Stimulated activated CD4-positive, alpha-beta T cell treated with anti-CD3 and anti-CD28 coated beads, Interleukin-12 subunit alpha, Interleukin-12 subunit beta, amount 100 ng/mL, for 48 hours (primary cell): ENCODE data around the gene SLCO4A1.

Source experiments
- DNase-seq, 3 donors: peaks; one replicate each; pipeline ENCODE4 v3.0.0-alpha.2; 2020; ENCODE audit warnings: low read depth in 2 of 3, low spot score in 1 of 3

Gene SLCO4A1

DNA sequence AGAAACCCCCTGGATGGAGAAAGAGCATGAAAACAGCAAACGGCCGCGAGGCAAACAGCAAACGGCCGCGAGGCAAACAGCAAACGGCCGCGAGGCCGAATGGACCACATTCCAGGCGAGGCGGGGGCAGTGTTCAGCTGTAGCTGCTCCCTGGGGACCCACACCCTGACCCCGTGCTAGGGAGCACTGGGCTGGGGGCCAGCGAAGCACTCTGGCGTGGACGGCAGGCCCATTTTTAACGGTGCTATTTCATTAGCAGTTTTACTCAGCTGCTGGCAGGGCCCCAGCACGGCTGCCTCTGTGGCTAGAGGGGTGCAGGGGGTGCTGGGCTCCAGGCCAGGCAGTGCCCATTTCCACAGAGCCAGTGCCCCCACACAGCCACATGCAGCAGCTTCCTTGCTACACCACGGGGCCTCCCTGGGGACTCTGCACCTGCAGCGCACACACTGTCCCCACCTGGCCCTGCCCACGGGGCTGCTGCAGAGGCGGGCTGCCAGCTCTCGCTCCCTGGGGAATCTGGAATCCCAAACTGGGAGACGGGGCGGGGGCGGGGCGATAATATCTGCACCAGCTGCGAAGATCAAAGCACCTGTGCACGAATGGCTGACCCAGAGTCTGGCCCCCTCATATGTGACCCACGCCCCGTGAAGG, 35.6 kb upstream of the SLCO4A1 start:
- DNase-seq = no peak

DNA sequence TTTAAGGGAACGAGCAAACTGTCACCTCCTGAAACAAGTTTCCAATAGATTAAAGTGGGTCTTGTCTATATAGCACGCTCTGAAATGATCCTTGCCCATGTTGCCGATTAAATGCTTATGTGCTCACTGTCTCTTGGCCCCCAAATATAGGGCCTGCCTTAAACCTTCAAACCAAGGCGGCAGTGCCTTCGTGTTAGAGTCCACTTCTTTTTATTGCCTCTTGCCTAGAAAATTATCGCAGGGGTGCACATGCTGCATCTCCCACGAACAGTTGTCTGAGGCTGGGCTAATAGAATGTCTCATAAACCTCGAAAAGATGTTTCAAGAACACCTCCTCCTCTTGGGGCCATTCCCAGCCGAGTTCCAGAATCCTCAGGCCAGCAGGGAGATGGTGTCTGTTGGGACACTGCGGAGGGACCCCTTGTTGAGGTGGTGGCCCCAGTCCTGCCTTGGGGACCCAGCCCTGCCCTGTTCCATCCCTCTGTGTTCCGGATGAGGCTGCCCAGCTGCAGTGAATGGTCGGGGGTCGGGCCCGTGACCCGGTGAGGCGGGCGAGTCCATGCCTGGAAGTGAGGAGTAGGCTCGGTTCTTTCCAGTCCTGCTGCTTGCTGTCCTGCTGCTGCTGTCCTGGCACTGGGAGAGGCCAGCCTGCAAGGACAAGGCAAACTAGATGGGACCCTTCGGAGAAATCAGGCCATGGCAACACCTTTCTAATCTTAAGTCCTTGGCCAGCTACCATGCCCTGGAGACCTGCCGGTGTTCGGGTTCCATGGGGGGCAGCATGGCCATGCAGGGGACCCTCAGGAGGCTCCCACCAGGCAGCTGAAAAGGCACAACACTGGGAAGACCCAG, 34.7 kb upstream of the SLCO4A1 start:
- DNase-seq = no peak

DNA sequence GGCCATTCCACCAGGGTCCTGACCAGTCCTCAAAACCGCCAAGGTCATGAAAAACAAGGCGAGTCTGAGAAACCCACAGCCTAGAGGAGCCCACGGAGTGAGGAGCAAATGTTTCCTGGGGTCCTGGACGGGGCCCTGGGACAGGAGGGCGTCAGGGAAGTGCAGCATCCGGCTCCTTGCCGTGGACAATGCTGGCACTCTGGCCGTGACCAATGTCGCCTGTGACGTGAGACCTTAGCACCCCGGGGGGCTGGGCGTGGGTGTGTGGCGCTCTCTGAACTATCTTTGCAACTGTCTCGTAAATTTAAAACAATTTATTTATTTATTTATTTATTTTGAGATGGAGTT, 34.1 kb upstream of the SLCO4A1 start:
- DNase-seq = no peak

DNA sequence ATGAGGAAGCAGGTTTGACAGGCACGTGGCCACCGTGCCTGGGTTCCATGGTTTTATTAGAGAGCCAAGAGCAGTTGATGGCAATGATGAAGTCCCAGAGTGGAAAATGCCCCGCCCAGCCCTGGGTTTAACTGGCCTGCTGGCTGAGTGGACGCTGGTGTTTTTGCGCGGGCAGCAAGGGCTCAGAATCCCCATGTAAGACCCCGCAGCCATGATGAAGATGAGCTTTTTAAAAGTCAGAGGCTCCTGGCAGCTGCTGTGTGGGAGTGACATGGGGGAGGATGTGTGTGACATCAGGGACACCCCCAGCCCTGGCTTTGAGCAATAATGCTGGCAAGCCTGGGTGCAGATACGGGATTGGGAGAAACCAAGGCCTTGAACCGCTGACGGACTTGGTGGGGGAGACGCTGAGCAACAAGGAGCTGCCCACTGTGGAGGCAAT, 33.0 kb upstream of the SLCO4A1 start:
- no peak for DNase-seq

DNA sequence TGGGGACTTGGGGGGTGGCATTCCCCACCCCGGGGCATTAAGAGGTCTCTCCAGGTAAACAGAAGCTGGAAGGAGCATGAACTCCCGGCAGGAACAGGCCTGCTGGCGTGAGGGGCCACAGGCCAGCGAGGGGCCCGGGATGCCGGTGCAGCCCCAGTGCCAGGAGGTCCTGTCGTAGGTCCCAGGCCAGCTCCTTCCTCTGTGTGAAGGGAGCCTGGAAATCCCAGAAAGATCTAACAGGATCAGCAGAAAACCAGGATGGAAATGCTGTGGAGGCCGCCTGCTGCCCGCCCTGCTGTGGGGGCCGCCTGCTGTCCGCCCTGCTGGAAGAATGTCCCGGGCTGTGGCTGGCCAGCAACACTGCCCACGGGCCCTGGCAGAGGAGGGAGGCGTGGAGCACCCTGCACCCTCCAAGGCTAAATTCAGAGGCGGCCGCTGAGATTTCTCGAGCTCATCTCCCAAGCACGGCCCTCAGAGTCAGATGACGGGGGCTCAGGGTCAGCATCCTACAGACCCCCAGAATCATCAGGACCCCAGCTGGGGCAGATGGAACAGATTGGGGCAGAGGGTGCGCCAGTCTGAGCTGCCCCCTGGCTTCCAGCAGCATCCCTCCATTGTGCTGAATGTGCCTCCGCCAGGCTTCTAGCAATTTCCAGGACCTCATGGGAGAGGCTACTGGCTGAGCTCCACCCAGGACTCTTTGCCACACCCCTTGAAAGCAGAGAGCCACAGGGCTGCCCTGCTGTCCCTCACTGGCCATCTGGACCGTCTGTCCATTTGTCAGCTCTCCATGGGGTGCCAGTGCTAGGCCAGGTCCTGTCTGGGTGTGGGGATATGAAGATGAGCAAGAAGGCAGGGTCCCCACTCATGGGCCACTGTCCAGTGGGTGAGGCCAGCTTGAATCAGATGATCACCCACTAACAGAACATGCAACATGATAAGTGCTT, 32.2 kb upstream of the SLCO4A1 start:
- no peak for DNase-seq

DNA sequence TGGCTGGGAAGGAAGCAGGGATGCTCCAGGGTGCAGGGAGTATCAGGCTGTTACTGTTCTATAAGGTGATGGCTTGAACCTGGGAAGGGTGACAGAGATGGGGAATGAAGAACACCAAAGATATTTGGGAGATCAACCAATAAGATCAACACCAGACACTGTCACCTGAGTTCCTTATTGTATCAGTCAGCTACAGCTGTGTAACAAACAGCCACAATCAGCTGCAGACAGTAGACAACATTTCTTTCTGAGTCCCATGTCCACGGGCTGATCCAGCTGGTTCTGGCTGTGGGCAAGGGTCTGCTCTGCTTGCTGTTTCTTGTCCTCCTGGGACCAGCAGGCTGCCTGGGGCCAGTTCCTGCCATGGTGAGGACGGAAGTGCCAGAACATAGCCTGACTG, 31.3 kb upstream of the SLCO4A1 start:
- DNase-seq = no peak

DNA sequence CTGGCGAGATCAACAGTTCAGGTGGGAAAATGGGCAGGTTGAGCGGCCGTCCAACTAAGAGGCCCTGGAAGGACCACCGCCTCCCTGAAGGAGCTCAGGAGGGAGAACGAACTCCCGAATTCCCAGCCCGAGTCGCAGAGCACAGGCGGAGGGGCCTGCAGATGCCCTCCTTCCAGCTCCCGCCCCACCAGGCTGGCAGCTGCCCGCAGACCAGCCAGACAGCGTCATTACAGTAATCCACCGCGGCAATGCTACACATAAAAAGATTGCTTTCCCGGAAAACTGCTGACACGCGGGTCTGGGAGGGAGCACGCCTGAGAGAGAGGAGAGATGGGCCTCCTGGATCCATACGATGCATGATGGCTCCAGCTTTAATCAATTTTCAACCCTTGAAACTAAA, 30.5 kb upstream of the SLCO4A1 start:
- DNase-seq = no peak

DNA sequence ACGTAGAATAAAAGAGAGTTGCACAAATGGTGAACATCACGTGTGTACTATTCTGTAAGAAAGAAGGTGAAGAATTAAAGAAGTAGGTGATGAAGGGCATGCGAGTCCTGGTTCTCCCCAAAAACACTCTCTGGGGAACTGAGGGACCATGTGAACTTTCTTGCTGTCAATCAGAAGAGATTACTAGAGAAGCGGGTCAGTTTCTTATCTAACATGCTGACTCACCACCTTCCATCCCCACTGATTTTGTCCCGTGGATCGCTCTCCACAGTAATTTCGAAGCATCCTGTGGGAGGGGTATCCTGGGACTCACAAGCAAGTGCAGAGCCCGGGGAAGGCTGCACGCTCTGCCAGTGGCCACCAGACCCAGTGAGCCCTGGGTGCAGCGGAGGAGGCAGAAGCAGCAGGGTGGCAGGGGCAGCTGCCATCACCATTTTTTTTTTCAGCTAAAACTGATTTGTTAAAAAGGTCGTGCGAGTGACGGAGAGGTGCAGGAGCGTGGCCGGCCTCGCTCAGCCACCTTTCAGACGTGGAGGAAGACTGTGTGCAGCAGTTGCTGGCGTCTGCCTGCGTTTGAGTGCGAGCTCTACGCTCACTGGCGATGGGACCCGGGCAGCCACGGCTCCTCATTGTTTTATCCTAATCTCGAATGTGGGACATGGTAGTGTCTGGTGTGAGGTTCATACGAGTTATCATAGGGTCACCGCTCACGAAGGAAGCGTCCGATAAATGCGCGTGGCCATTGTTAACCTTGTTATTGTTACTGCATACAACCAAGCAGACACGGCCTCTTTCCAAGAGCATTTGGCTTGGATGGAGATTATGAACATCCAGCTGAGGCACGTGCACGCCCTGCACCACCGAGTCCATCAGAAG, 28.0 kb upstream of the SLCO4A1 start:
- no peak for DNase-seq

DNA sequence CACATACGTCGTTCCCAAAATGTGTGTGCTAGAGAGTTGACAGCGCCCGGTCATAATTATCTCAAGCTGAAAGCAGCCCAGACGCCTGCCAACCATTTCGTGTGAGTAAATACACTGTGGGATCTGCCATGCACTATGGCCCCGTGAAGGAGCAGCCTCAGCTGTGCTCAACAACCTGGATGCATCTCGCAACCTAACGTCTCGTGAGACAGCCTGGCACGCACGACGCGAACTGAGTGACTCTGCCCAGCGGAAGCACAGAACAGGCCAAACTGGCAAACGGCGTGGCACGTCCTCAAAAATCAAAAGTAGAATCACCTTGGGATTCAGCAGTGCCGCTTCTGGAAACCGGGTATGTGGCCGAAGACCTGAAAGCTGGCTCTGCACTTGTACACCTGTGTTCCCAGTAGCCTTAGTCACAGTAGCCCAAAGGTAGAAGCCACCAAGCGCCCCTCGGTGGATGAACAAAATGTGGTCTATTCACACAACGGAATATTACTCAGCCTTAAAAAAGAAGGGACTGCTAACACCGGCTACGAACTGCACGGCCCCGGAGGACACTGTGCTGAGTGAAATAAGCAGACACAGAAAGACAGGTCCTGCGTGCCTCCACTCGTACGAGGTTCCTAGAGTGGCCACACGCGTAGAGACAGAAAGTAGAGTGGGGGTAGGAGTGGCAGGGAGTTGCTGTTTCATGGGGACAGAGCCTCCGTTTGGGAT, 27.2 kb upstream of the SLCO4A1 start:
- no peak for DNase-seq

DNA sequence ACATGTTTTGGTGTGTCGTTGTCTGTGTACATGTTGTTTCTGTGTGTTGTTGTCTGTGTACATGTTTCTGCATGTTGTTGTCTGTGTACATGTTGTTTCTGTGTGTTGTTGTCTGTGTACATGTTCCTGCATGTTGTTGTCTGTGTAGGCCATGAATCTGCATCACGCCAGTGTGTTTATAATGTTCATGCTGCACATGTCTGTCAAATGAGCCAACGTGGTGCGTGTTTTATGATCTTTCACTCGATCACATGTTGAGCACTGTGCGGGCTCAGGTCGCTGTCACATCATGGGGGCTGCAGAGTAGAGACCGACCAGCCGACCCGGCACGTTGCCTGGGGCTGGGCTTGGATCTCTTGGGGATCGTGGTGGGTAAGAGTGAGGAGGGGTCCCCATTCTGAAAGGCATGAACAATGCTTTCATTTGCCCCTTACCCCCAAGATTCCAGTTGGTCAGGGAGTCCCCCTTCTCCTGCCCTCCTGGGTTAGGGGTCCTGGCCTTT, 26.5 kb upstream of the SLCO4A1 start:
- DNase-seq = no peak

DNA sequence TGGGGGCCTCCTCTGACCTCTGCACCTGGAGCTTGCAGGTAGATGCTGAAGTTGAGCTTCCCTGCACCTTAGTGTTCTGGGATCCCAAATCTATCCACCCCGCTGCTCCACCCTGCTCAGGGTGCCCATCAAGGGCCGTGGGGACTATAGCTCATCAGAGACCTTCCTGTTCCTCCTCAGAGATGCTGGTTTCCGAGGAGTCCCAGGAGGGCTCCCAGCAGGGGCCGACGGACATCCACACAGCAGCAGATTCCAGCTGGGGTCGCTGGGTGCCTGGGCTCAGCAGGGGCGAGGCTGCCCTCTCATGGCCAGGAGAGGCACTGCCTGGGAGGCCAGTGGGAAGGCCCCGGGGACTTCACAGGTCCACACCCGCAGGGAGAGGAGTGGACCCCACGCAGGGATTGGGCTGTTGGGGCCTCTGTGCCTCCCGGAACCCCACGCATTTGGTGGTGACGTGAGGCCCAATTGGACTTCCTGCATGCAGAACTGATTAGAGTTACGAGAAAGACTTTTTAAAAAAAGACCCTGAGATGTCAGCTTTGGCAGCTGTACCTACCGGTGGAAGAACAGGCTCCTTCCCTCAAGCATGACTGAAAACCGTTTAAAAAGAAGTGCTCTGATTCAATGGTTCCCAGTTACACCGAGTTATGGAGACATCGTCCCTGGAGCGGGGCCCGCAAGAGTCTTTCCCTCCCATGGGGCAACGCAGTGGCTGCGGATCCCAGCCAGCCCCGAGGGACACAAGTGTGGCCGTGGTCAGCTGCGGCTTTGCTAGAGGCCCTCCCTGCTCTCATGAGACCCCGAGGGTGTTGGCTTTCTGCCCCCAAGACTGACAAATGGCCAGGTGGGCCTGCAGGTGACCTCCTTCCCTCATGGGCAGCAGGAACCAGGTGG, 25.3 kb upstream of the SLCO4A1 start:
- peak in 2 of 3 donors; percentile 57 to 66 for DNase-seq

DNA sequence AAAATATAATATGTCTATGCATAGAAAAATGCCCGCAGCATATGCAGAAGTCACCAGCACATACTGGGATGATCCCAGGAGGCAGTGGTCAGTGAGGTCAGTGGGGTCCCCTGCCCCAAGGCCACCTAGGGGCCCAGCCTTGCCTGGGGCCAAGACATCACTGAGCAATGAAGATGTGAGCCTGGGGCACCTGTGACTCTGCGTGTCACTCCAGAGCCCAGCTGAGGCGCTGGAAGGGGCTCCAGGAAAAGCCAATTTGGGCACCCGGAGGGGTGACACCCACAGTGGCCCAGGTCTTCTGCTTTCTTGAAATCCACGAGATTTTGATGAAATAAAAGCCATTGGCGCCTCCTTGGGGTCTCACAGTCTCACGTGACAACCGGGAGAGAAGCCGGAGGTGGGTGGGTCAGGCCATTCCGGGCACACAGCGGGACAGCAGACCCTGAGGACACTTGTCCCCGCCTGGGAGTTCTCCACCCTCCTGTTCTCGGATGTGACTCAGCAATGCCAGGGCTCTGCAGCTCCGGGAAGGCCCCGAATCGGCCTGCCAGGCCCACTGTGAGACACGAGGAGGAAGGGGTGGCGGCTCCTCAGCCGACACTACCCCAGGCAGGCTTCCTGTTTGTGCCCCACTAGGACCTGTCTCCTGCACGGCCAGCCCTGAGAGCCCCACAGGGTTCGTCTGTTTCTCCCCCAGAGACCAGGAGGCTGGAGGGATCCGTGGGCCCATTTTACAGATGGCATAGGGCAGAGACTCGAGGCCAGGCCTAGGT, 24.4 kb upstream of the SLCO4A1 start:
- peak; percentile 36 to 49 (median 40) for DNase-seq

DNA sequence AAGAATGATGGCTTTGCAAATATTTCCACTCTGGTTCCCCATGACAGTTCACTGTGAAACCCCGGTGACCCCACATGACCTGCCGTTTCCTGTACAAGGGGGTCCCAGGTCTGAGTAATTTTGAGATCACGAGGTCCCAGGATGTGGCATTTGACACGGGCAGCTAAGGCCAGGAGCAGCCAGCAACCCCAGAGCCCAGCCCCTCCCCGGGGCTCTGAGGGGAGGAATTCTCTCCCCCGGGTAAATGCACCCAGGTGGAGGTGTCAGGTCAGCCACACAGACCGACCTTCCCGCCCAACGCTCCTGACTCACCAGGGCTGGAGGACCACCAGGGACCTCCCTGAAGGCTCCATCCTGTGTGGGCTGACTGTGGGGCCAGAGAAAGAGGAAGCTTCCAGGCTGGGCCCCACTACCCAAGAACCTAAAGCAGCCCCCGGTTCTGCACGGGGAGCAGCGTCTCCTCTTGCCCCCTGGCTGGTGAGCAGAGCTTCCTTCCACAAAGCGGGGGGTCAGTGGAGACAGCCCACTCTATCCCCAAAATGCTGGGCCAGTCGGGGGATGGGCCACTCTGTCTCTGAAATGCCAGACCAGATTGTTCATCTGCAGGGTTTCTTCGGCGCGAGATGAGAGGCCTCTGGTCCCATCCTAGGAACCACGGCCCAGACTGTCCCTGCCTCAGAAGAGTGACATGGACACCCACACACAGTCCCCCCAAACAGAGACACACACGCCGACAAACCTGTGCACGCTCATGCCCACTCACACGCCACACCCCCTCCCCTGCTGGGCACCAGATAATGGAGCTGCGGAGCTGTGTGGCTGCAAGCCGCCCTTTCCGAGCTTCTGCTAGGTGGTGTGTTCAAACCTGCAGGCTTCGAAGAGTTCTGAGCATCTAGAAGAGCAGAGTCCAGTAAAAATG, 23.4 kb upstream of the SLCO4A1 start:
- peak in 1 of 3 donors; percentile 32 for DNase-seq

DNA sequence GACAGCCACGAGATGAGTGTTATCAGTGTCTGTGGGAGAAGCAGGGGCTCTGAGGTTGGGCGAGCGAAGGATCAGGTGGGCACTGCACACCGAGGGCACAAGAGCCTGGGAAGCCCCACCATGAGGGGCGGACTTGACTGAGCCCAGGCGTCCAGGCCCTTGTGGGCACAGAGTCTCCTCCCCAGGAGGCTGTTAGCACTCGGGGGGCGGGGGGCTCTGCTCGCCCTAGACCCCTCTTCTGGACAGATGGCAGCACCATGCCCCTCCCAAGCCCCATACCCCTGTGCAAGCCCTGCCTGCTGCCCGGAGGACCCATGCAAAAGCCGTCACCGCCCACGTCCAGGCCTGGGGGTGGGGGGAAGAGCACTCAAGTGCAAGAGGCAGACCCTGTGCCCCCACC, 21.7 kb upstream of the SLCO4A1 start:
- no peak for DNase-seq

DNA sequence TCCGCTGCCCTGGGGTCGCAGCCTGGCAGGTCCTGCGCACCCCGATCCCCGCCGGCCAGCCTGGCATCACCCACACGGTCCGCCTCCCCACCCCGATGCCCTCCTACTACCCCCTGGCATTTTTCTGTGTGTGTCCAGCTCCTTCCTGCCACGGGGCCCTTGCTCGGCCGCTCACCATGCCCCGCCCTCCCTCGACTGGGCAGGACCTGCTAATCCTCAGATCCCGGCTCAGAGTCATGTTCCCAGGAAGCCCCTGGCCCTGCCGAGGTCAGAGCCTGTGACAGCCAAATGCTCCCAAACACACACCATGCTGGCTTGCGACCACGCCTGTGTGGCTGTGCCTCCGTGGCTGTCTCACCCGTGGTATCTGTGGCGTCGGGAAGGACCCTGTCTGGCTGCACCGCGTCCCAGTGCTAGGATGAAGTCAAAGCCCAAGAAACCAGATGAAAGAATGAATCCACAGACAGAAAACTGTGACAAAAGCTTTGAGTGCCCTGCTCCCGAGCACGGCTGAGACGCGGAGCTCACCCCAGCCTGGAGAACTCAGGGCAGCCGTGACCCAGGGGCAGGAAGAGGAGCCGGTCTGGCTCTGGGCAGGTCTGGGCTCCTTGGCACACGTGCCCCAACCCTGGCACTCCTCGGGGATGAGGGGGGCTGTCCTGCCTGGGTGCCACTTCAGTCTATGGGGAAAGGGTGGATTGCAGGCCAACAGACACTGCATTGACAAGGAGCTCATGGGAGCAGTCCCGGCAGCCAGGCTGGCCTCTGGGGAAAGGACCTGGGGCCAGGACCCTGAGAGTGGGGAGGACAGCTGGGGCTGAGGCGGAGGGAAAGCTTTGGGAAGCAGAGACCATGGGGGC, 20.8 kb upstream of the SLCO4A1 start:
- DNase-seq = no peak
